OCI-LY1 (cell line): ENCODE measurements around the gene LGALSL.

Experiments used
- EZH2 ChIP-seq: fragments of 200-600 bp; sonication (generic), shearing (Covaris generic); IDR thresholded peaks from 2 replicates; pipeline ENCODE4 v1.8.0; 2017; ENCODE audit warnings: borderline replicate concordance, mixed run types, mild to moderate bottlenecking, antibody characterized with exemption, low read length, moderate library complexity, mixed read lengths
- TF ChIP-seq, protein P1 (sequence below): fragments of 200-600 bp; sonication (generic), shearing (Covaris generic); IDR thresholded peaks from 2 replicates; pipeline ENCODE4 v1.5.1; 2017; ENCODE audit warnings: mild to moderate bottlenecking, antibody characterized with exemption, low read length, moderate library complexity, mixed read lengths

DNA sequence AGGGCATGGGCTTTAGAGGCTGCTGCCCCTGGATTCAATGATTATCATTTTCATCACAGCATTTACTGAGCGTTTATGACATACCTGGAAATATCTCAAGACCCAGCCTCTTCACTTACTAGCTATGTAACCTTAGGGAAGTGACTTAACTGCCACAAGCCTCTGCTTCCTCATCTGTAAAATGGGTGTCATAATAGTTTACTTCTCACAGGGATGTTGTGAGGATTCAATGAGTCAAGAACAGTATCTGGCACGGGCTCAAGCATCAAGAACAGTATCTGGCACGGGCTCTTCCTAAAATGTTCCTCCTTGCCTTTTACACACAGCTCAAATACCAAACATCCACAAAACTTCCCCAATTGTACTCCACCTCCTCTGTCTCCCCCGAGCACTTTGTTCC, 31.4 kb downstream of the LGALSL start:
- TF ChIP-seq, protein P1, sequence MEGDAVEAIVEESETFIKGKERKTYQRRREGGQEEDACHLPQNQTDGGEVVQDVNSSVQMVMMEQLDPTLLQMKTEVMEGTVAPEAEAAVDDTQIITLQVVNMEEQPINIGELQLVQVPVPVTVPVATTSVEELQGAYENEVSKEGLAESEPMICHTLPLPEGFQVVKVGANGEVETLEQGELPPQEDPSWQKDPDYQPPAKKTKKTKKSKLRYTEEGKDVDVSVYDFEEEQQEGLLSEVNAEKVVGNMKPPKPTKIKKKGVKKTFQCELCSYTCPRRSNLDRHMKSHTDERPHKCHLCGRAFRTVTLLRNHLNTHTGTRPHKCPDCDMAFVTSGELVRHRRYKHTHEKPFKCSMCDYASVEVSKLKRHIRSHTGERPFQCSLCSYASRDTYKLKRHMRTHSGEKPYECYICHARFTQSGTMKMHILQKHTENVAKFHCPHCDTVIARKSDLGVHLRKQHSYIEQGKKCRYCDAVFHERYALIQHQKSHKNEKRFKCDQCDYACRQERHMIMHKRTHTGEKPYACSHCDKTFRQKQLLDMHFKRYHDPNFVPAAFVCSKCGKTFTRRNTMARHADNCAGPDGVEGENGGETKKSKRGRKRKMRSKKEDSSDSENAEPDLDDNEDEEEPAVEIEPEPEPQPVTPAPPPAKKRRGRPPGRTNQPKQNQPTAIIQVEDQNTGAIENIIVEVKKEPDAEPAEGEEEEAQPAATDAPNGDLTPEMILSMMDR: no peak
- TF ChIP-seq EZH2: no peak
